Naive thymus-derived CD4-positive, alpha-beta T cell (primary cell): ENCODE results near the gene AGAP1. TPM values are rescaled to one million over a fixed set of nuclear protein-coding genes. Genes with fewer than 3 reads are reported as not detected.

Source experiments
- ATAC-seq: fragments of 150-1000 bp; cut with Tn5 transposase; 2 replicates; pipeline ENCODE4 v1.10.0; 2021; ENCODE audit warnings: mild to moderate bottlenecking, moderate library complexity
- CTCF ChIA-PET: fragments of 350-600 bp; sonication (Branson Sonifier 250); formaldehyde crosslinking; loops from one replicate; lab custom pipeline; 2021; ENCODE audit warnings: antibody characterized with exemption; lab: Charles Lee
- POLR2A ChIA-PET: fragments of 350-600 bp; sonication (Branson Sonifier 250); formaldehyde crosslinking; loops from one replicate; lab custom pipeline; 2021; ENCODE audit warnings: antibody characterized with exemption, inconsistent platforms; lab: Charles Lee
- DNase-seq, 9 donors: peaks; one replicate each; pipeline versions ENCODE4 v3.0.0 to v3.0.0-alpha.2; 2020 to 2022; ENCODE audit warnings: mixed read lengths in 1 of 9
- H3K27ac ChIP-seq: one replicate; pipeline ENCODE4 v1.7.0; 2013; ENCODE audit warnings: mild to moderate bottlenecking, low read depth, low read length, moderate library complexity
- H3K27me3 ChIP-seq, 2 donors: one replicate each; pipeline ENCODE4 v1.7.0; 2013; ENCODE audit warnings: low read length in 2 of 2, mild to moderate bottlenecking in 2 of 2, moderate library complexity in 2 of 2; ENCODE audit not compliant: control insufficient read depth in 2 of 2, insufficient read depth in 2 of 2
- H3K36me3 ChIP-seq, 3 experiments: 1 replicate in 2 of 3; 2 replicates in 1 of 3; pipeline ENCODE4 v1.7.0; 2013; ENCODE audit warnings: low read length in 3 of 3, mild to moderate bottlenecking in 3 of 3, moderate library complexity in 1 of 3; ENCODE audit not compliant: insufficient read depth in 3 of 3, control insufficient read depth in 2 of 3
- H3K4me1 ChIP-seq, 2 donors: one replicate each; pipeline ENCODE4 v1.7.0; 2013; ENCODE audit warnings: low read length in 2 of 2, mild to moderate bottlenecking in 2 of 2, moderate library complexity in 1 of 2; ENCODE audit not compliant: control insufficient read depth in 2 of 2, insufficient read depth in 2 of 2
- H3K4me3 ChIP-seq: 2 replicates; pipeline ENCODE4 v1.7.0; 2013; ENCODE audit warnings: mild to moderate bottlenecking, low read length
- H3K9me3 ChIP-seq, 3 experiments: 1 replicate in 2 of 3; 2 replicates in 1 of 3; pipeline ENCODE4 v1.7.0; 2013; ENCODE audit warnings: low read length in 3 of 3; ENCODE audit not compliant: control insufficient read depth in 2 of 3
- H3K27ac Mint-ChIP-seq, 9 donors: one replicate each; pipeline ENCODE4 v1.8.0; 2020 to 2022; ENCODE audit warnings: mixed read lengths in 9 of 9, mild to moderate bottlenecking in 8 of 9, moderate library complexity in 5 of 9, inconsistent platforms in 2 of 9
- H3K27me3 Mint-ChIP-seq, 5 donors: one replicate each; pipeline ENCODE4 v1.8.0; 2021 to 2022; ENCODE audit warnings: mixed read lengths in 5 of 5, mild to moderate bottlenecking in 1 of 5
- H3K36me3 Mint-ChIP-seq, 5 donors: one replicate each; pipeline ENCODE4 v1.8.0; 2020 to 2022; ENCODE audit warnings: mixed read lengths in 5 of 5, mild to moderate bottlenecking in 3 of 5, inconsistent platforms in 1 of 5
- H3K4me1 Mint-ChIP-seq, 7 donors: one replicate each; pipeline ENCODE4 v1.8.0; 2020 to 2022; ENCODE audit warnings: mixed read lengths in 7 of 7, mild to moderate bottlenecking in 3 of 7, inconsistent platforms in 1 of 7
- H3K4me3 Mint-ChIP-seq, 10 donors: one replicate each; pipeline ENCODE4 v1.8.0; 2020 to 2022; ENCODE audit warnings: mild to moderate bottlenecking in 10 of 10, mixed read lengths in 10 of 10, moderate library complexity in 6 of 10, inconsistent platforms in 2 of 10
- H3K9me3 Mint-ChIP-seq, 11 donors: one replicate each; pipeline ENCODE4 v1.8.0; 2020 to 2022; ENCODE audit warnings: mixed read lengths in 11 of 11, mild to moderate bottlenecking in 4 of 11, inconsistent platforms in 1 of 11, moderate library complexity in 1 of 11
- intact Hi-C, 2 donors: fragments of 100-400 bp; cut with micrococcal nuclease; formaldehyde crosslinking; loops; one replicate each; pipeline ENCODE4 v1.15.1; 2023
- polyA plus RNA-seq, 2 donors: library from polyadenylated mRNA; unstranded; fragments of 300-500 nt; fragmentation: Illumina TruSeq; gene quantifications; one replicate each; pipeline ENCODE4 v1.2.3, GENCODE V29; 2021
- total RNA-seq, 6 experiments: library from RNA in 5 of 6; stranded (reverse) in 5 of 6; gene quantifications; 1 replicate in 5 of 6; 2 replicates in 1 of 6; pipeline ENCODE4 v1.2.3 and lab custom pipeline; 2021 to 2026

The AGAP1 gene
- total and polyA plus RNA-seq, 7 experiments from 2014 or later, result 0.35 to 9.6 (median 0.85) TPM; not detected in 2

DNA sequence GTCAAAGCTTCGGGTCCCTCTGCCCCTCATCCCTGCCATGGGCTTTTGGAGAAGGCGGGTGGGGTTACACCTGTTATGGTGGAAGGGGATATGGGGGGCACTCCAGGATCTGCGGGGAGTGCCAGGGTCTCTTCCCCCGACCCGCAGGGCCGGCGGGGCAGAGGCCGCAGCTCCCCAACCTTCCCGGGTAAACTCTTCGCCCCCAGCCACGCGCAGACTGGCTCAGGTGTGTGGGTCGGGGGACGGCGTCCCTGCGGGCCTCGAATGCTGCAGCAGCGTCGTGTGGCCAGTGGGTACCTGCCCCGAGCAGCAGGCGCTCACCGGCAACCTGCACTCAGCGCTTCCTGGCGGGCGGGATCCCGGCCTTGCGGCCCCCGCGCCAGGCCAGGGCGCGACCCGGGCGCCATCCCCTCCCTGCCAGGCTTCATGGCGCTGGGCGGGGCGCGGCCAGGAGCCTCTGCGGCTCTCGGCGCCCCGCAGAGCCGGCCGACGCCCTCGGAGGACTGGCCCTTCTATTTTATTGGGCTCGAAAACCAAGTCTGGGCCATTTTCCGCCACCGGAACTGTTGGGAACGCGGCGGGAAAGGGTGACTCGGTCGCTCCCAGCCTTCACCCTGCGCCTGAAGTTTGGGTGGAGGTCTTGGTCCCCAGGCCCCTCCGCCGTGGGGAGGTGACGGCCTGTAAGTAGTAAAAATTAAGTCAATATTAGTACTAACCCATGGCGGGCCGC lies 669.8 kb downstream of the AGAP1 start:
- no peak overlapping the region for H3K27ac Mint-ChIP-seq
- Histone ChIP-seq H3K27ac (no peak overlapping the region), H3K4me1 (no peaks in the 10 kb centered on the region), H3K36me3 (no peaks in the 10 kb centered on the region), H3K27me3 (peaks cover 0 to 6% of the 10 kb centered on the region in 2 donors), H3K4me3 (no peak overlapping the region), H3K9me3 (no peaks in the 10 kb centered on the region)
- ChIA-PET POLR2A (no interaction called here), CTCF (no interaction called here)
- DNase-seq (no peak), ATAC-seq (no peak)
- no peaks in the 10 kb centered on the region for H3K9me3 Mint-ChIP-seq
- peaks cover 41 to 60% (median 55%) of the 10 kb centered on the region in 5 donors for H3K27me3 Mint-ChIP-seq
- peak overlapping the region in 1 of 10 donors; percentile 31 for H3K4me3 Mint-ChIP-seq
- intact Hi-C loops, result no loop called here
- peaks cover 0 to 22% (median 16%) of the 10 kb centered on the region in 7 donors for H3K4me1 Mint-ChIP-seq
- no peaks in the 10 kb centered on the region for H3K36me3 Mint-ChIP-seq

DNA sequence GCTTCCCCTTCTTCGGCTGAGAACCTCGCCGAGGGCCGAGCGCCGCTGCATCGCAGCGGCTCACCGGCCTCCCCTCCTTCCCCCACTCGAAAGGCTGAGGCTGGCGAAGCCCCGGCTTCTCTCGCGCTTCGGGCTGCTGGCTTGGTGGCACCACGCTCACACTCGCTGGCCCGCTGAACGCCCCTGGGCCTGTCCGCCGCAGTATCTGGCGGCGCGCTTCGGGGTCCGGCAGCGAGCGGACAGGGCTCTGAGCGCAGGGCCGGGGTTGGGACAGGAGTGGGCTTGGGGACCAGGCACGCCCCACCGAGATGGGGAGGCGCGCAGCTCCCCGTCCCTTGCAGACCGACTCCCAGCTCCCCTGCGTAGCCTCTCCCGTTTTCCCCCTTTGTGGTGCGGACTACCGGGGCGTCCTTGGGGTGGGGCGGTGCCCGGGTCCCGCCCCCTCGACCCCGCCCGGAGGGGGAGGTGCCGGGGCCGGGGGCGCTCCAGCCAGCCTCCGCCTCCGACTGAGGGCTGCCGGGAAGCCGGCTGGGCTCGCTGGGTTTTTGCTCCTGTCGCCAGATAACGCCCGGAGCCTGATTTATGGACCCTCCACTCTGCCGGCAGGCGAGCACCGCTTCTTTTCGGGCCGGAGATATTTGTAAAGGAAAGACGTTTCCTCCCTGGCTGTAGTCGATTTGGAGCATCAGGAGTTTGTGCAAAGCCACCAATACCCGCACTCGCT lies 670.5 kb downstream of the AGAP1 start:
- CTCF ChIA-PET, result no interaction called here

DNA sequence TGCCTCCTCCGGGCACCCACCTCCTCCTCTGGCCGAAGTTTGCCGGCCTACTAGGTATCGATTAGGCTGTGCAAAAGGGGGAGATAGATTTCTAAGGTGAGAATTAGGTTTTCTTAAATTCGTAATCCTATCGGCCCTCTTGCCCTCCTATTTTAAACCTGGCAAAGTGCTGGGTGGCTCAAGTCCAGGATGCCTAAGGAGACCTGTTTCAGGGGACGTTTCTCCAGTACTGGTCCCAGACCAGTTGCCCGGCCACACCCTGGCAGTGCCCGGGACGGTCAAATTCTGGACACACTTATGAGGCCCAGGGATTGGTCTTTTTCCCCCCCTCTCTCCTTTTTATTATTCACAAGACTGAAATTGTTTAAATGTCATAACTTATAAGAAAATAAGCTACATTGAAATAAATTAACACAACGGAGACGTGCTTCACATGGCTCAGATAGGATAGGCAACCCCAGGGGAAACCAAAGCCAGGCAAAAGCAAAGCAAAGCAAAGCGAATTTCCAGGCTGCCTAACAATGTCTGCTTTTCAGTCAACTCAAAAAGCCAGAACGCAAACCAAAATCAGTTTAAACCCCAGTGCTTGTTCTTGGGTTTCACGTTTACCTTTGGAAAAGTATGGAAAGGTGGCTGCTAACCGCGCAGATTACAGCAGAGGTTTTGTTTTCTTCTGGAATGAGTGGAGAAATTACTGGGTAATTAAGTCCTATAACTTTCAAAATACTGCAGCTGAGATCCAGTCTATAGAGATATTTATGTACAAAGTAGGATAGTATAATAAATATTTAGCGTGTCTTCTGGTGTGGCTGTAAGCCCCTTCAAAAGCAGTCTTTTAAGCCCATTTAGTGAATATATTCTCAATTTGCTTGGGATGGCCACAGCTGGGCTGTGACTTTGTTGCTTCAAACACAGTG lies 671.3 kb downstream of the AGAP1 start:
- peaks cover 0 to 9% of the 10 kb centered on the region in 2 donors for H3K27me3 ChIP-seq
- H3K27ac Mint-ChIP-seq, result peak overlapping the region in 1 of 9 donors; percentile 74

More for the DNA sequence above, 670.5 kb downstream of the AGAP1 start:
- POLR2A ChIA-PET, result no interaction called here
- Histone ChIP-seq H3K27ac (no peak overlapping the region), H3K4me3 (no peak overlapping the region), H3K4me1 (no peaks in the 10 kb centered on the region), H3K36me3 (no peaks in the 10 kb centered on the region), H3K9me3 (no peaks in the 10 kb centered on the region), H3K27me3 (peaks cover 0 to 6% of the 10 kb centered on the region in 2 donors)
- intact Hi-C loops, result no loop called here
- H3K27me3 Mint-ChIP-seq, result peaks cover 44 to 59% (median 53%) of the 10 kb centered on the region in 5 donors
- DNase-seq (no peak), ATAC-seq (no peak)
- peak overlapping the region in 1 of 9 donors; percentile 74 for H3K27ac Mint-ChIP-seq
- no peaks in the 10 kb centered on the region for H3K9me3 Mint-ChIP-seq
- peaks cover 0 to 24% (median 16%) of the 10 kb centered on the region in 7 donors for H3K4me1 Mint-ChIP-seq
- no peaks in the 10 kb centered on the region for H3K36me3 Mint-ChIP-seq
- peak overlapping the region in 8 of 10 donors; percentile 27 to 70 (median 56) for H3K4me3 Mint-ChIP-seq

DNA sequence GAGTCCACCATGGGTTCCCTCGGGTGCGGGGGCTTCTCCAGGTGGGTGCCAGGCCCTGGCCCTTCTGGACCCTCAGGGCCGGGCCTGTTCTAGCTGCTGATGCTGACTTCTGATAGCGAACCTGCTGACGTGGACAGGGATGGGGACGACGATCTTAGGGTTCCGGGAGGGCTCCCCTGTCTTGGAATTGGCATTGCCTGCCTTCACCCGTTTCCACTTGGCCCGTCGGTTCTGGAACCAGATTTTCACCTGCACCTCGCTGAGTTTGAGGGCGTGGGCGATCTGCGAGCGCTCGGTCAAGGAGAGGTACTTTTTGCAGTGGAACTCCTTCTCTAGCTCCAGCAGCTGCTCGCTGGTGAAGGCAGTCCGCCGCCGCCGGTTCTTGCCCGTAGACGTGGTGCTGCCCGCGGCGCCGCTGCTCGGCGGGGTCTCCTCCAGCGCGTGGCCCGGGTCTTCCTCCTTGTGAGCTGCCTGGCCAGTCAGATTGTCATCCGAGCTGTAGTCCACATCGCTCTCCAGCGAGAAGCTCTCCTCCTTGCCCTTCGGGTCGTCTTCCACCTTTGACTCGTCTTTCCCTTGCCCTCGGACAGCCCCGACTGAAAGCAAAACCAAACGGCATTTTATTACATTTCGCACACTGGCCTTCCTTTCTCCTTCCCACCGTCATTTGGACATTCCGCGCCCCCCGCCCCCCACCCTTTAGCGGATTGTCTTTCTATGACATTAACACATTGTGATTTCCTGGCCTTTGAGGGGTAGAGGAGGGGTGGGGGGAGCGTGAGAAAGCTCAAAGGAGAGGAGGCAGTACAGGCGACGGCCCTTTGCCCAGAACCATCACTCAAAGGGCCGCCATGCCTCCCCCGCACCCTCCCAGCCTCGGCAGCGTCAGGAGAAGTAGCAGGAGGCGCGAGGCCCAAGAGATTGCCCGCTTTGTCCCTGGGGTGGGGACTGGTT lies 672.3 kb downstream of the AGAP1 start:
- peaks cover 0 to 31% (median 16%) of the 10 kb centered on the region in 7 donors for H3K4me1 Mint-ChIP-seq
- H3K27ac Mint-ChIP-seq, result peak overlapping the region in 1 of 9 donors; percentile 69
- no peaks in the 10 kb centered on the region for H3K4me1 ChIP-seq
- H3K27me3 Mint-ChIP-seq, result peaks cover 59 to 66% (median 62%) of the 10 kb centered on the region in 5 donors
- POLR2A ChIA-PET, result no interaction called here
- CTCF ChIA-PET, result no interaction called here
- no peak overlapping the region for H3K4me3 ChIP-seq
- no peaks in the 10 kb centered on the region for H3K36me3 ChIP-seq
- peaks cover 0 to 1% (median 0%) of the 10 kb centered on the region in 11 donors for H3K9me3 Mint-ChIP-seq
- ATAC-seq (no peak), DNase-seq (no peak)
- intact Hi-C loops, result no loop called here
- peaks cover 0 to 9% of the 10 kb centered on the region in 2 donors for H3K27me3 ChIP-seq
- no peak overlapping the region for H3K27ac ChIP-seq
- H3K36me3 Mint-ChIP-seq, result no peaks in the 10 kb centered on the region
- no peaks in the 10 kb centered on the region for H3K9me3 ChIP-seq
- peak overlapping the region; percentile 38 to 77 (median 56) for H3K4me3 Mint-ChIP-seq

More for the DNA sequence above, 671.3 kb downstream of the AGAP1 start:
- H3K9me3 Mint-ChIP-seq, result peaks cover 0 to 1% (median 0%) of the 10 kb centered on the region in 11 donors
- H3K9me3 ChIP-seq, result no peaks in the 10 kb centered on the region
- intact Hi-C loops, result no loop called here
- DNase-seq (no peak), ATAC-seq (no peak)
- H3K4me1 ChIP-seq, result no peaks in the 10 kb centered on the region
- ChIA-PET CTCF (no interaction called here), POLR2A (no interaction called here)
- H3K4me3 ChIP-seq, result no peak overlapping the region
- no peaks in the 10 kb centered on the region for H3K36me3 ChIP-seq
- H3K4me3 Mint-ChIP-seq, result peak overlapping the region in 8 of 10 donors; percentile 27 to 77 (median 62)
- peaks cover 52 to 64% (median 59%) of the 10 kb centered on the region in 5 donors for H3K27me3 Mint-ChIP-seq
- H3K36me3 Mint-ChIP-seq, result no peaks in the 10 kb centered on the region
- H3K4me1 Mint-ChIP-seq, result peaks cover 0 to 26% (median 16%) of the 10 kb centered on the region in 7 donors
- no peak overlapping the region for H3K27ac ChIP-seq

DNA sequence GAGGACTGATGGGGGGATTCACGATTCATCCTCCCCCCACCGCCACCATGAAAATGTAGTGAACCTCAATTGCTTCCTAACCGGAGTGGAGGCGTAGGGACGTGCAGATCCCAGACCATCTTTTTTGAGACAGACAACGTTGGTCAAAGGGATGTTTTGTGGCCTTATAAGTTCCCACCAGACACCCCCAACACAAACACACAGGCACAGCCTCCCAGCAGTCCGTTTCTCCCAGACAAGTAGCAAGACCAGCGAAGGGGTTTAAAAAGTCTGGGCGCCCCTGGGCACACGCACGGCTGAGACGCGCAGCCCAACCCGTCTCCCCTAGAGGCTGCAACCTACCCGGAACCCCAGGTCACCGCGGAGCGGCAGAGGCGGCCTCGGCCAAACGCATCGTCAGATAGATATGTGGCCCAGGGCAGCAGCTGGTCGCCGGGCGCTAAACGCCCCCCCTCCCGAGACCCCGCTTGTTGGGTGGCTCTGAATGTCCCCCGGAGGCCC lies 673.0 kb downstream of the AGAP1 start:
- no peaks in the 10 kb centered on the region for H3K36me3 Mint-ChIP-seq

More for the DNA sequence above, 673.0 kb downstream of the AGAP1 start:
- ATAC-seq (no peak), DNase-seq (no peak)
- H3K27ac ChIP-seq, result no peak overlapping the region
- no peak overlapping the region for H3K4me3 ChIP-seq
- H3K4me1 Mint-ChIP-seq, result peaks cover 0 to 31% (median 17%) of the 10 kb centered on the region in 7 donors
- H3K27me3 ChIP-seq, result peaks cover 0 to 9% of the 10 kb centered on the region in 2 donors
- POLR2A ChIA-PET, result no interaction called here
- H3K9me3 ChIP-seq, result no peaks in the 10 kb centered on the region
- no peaks in the 10 kb centered on the region for H3K36me3 ChIP-seq
- H3K4me1 ChIP-seq, result no peaks in the 10 kb centered on the region
- H3K27ac Mint-ChIP-seq, result peak overlapping the region in 1 of 9 donors; percentile 69
- peaks cover 0 to 1% (median 0%) of the 10 kb centered on the region in 11 donors for H3K9me3 Mint-ChIP-seq
- intact Hi-C loops, result no loop called here
- CTCF ChIA-PET, result no interaction called here
- peaks cover 56 to 64% (median 61%) of the 10 kb centered on the region in 5 donors for H3K27me3 Mint-ChIP-seq
- peak overlapping the region in 8 of 10 donors; percentile 42 to 77 (median 56) for H3K4me3 Mint-ChIP-seq
